ENCODE results near the gene NEGR1.

Gene NEGR1

GRCh38 chr1:71831646-71832045 is 450.7 kb downstream of the NEGR1 start:
- Histone ChIP-seq H3K4me3 (IDR thresholded peaks at IDR 0.05; ENCODE audit: insufficient read depth, low read depth, low read length) (no peak overlapping the region), H3K36me3 (ENCODE audit: insufficient read depth) (no peaks in the 10 kb centered on the region), H3K4me1 (ENCODE audit: low read depth, poor library complexity, severe bottlenecking) (no peaks in the 10 kb centered on the region), H3K9ac (no peak overlapping the region), H3K27me3 (ENCODE audit: insufficient read depth, low read depth) (no peaks in the 10 kb centered on the region), H3K4me2 (no peak overlapping the region), H2AFZ (ENCODE audit: low read depth) (no peak overlapping the region), H3K27ac (no peak overlapping the region), H3K79me2 (ENCODE audit: insufficient read depth, low read depth) (no peaks in the 10 kb centered on the region), H4K20me1 (ENCODE audit: insufficient read depth) (no peaks in the 10 kb centered on the region)
- TF ChIP-seq CTCF (conservative IDR thresholded peaks at IDR 0.05; ENCODE audit: low read depth, low read length) = no peak

DNA sequence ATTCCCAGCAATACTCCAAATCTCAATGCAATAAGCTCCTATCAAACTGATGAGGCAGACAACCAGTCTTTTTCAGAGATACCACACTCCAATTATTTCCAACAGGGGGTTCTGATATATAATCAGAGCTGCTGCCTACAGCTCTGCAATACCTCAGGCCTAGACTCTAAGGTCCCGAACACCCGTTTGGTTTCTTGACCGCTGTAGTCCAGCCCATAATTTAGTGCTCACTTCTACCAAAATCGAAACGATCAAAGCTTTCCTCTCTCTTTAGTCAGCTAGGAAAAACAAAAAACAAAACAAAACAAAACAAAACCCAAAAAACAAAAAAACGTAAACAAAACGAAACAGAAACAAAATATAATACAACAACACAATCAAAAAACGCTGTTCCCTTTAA is 453.0 kb downstream of the NEGR1 start:
- Histone ChIP-seq H3K27ac (no peak overlapping the region), H4K20me1 (ENCODE audit: insufficient read depth) (no peaks in the 10 kb centered on the region)

GRCh38 chr1:71828431-71829012 is 453.8 kb downstream of the NEGR1 start:
- H3K79me2 ChIP-seq (ENCODE audit: insufficient read depth, low read depth) = no peaks in the 10 kb centered on the region
- no peaks in the 10 kb centered on the region for H4K20me1 ChIP-seq (ENCODE audit: insufficient read depth)
- H3K4me3 ChIP-seq (IDR thresholded peaks at IDR 0.05; ENCODE audit: insufficient read depth, low read depth, low read length) = no peak overlapping the region
- no peaks in the 10 kb centered on the region for H3K36me3 ChIP-seq (ENCODE audit: insufficient read depth)
- no peaks in the 10 kb centered on the region for H3K4me1 ChIP-seq (ENCODE audit: low read depth, poor library complexity, severe bottlenecking)
- H3K9ac ChIP-seq = no peak overlapping the region
- H2AFZ ChIP-seq (ENCODE audit: low read depth) = no peak overlapping the region
- H3K27ac ChIP-seq = no peak overlapping the region
- no peak for TF ChIP-seq CTCF (conservative IDR thresholded peaks at IDR 0.05; ENCODE audit: low read depth, low read length)
- H3K27me3 ChIP-seq (ENCODE audit: insufficient read depth, low read depth) = no peaks in the 10 kb centered on the region
- H3K4me2 ChIP-seq = no peak overlapping the region

More for the DNA sequence above, 453.0 kb downstream of the NEGR1 start:
- no peaks in the 10 kb centered on the region for H3K27me3 ChIP-seq (ENCODE audit: insufficient read depth, low read depth)
- H3K9ac ChIP-seq = peak overlapping the region; percentile 35; the same call in 1 of the 2 replicates
- H3K36me3 ChIP-seq (ENCODE audit: insufficient read depth) = no peaks in the 10 kb centered on the region
- H3K4me2 ChIP-seq = 0 out of 2 replicates have a peak overlapping the region, but pooled peaks have one; percentile 21
- peak overlapping the region; percentile 41 for H2AFZ ChIP-seq (ENCODE audit: low read depth)
- no peaks in the 10 kb centered on the region for H3K79me2 ChIP-seq (ENCODE audit: insufficient read depth, low read depth)
- TF ChIP-seq CTCF (conservative IDR thresholded peaks at IDR 0.05; ENCODE audit: low read depth, low read length) = no peak
- no peaks in the 10 kb centered on the region for H3K4me1 ChIP-seq (ENCODE audit: low read depth, poor library complexity, severe bottlenecking)
- no peak overlapping the region for H3K4me3 ChIP-seq (IDR thresholded peaks at IDR 0.05; ENCODE audit: insufficient read depth, low read depth, low read length)

DNA sequence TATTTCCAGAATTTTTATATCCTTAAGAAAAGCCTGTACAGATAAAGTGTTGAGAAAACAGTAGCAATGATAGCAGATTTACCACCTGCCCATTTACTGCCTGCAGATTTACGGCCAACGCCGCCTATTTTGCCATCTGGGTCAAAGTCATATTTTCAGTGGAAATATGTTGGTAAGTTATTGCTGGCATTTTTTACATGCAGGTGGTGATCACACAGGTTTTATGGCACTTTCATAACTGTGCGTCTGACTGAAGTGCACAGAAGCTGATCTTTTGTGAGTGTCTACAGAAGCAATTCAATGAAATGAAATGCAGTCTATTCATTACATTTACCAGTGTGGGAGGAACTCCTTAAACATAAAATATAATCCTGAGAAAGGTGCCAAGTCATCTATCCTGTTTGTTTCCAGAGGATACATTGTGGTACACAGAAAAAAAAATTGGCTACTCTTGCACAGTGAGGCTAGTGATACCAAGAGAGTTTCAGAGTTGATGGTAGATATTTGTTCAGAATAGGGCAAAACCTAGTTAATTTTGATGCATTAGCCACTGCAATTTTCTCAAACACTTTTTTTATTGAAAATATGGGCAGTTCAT is 458.5 kb downstream of the NEGR1 start:
- Histone ChIP-seq H3K36me3 (ENCODE audit: insufficient read depth) (no peaks in the 10 kb centered on the region), H3K4me3 (IDR thresholded peaks at IDR 0.05; ENCODE audit: insufficient read depth, low read depth, low read length) (no peak overlapping the region), H3K9ac (no peak overlapping the region), H3K4me2 (no peak overlapping the region), H3K79me2 (ENCODE audit: insufficient read depth, low read depth) (no peaks in the 10 kb centered on the region), H3K4me1 (ENCODE audit: low read depth, poor library complexity, severe bottlenecking) (no peaks in the 10 kb centered on the region), H3K27me3 (ENCODE audit: insufficient read depth, low read depth) (no peaks in the 10 kb centered on the region), H2AFZ (ENCODE audit: low read depth) (no peak overlapping the region), H3K27ac (no peak overlapping the region), H4K20me1 (ENCODE audit: insufficient read depth) (no peaks in the 10 kb centered on the region)
- TF ChIP-seq CTCF (conservative IDR thresholded peaks at IDR 0.05; ENCODE audit: low read depth, low read length) = no peak

All from KMS-11 (cell line).